PC-3 (cell line): ENCODE results near the gene DLG2. TPM values are rescaled to one million over a fixed set of nuclear protein-coding genes. Genes with fewer than 3 reads are reported as not detected.

ENCODE experiments used
- ATAC-seq: fragments of 200-7000 bp; cut with Tn5 transposase; 2 replicates; pipeline ENCODE4 v1.9.1; 2020; ENCODE audit warnings: mild to moderate bottlenecking, moderate library complexity
- BruUV-seq: library from RNA; stranded (reverse); fragments of 400-500 nt; replicated peaks from 2 replicates; lab custom pipeline; 2021; lab: Mats Ljungman, UMichigan
- CTCF ChIA-PET: fragments of 300-600 bp; sonication (Branson Sonifier 250); formaldehyde crosslinking; loops from one replicate; lab custom pipeline; 2022; ENCODE audit warnings: antibody characterized with exemption; lab: Charles Lee
- POLR2A ChIA-PET: fragments of 300-600 bp; sonication (Branson Sonifier 250); formaldehyde crosslinking; loops from one replicate; lab custom pipeline; 2022; ENCODE audit warnings: antibody characterized with exemption; ENCODE audit not compliant: unreplicated experiment; lab: Charles Lee
- DNase-seq: peaks from one replicate; pipeline ENCODE4 v3.0.0-alpha.2; 2015
- H2AFZ ChIP-seq: fragments of 300-600 bp; sonication (generic); 2 replicates; pipeline ENCODE4 v1.6.0; 2016; ENCODE audit warnings: antibody characterized with exemption, low read length
- H3F3A ChIP-seq: fragments of 300-600 bp; sonication (generic); one replicate; pipeline ENCODE4 v1.6.0; 2017; ENCODE audit warnings: antibody characterized with exemption, low read length, control low read depth, mild to moderate bottlenecking; ENCODE audit not compliant: unreplicated experiment
- H3K27ac ChIP-seq: fragments of 300-600 bp; sonication (generic); 2 replicates; pipeline ENCODE4 v1.5.1; 2016; ENCODE audit warnings: mild to moderate bottlenecking, low read length
- H3K27me3 ChIP-seq: fragments of 300-600 bp; sonication (generic); 2 replicates; pipeline ENCODE4 v1.6.1; 2016; ENCODE audit warnings: low read length, mixed read lengths
- H3K36me3 ChIP-seq: fragments of 300-600 bp; sonication (generic); 2 replicates; pipeline ENCODE4 v1.6.1; 2016; ENCODE audit warnings: low read depth, mixed run types, low read length, mixed read lengths
- H3K4me1 ChIP-seq: fragments of 300-600 bp; sonication (generic); 2 replicates; pipeline ENCODE4 v1.5.1; 2016; ENCODE audit warnings: low read length; ENCODE audit not compliant: insufficient read depth
- H3K4me2 ChIP-seq: fragments of 300-600 bp; sonication (generic); 2 replicates; pipeline ENCODE4 v1.6.0; 2016; ENCODE audit warnings: low read length
- H3K4me3 ChIP-seq: fragments of 300-600 bp; sonication (generic); 2 replicates; pipeline ENCODE4 v1.5.1; 2016; ENCODE audit warnings: mild to moderate bottlenecking, low read length, mixed read lengths
- H3K79me2 ChIP-seq: fragments of 300-600 bp; sonication (generic); 2 replicates; pipeline ENCODE4 v1.6.1; 2017; ENCODE audit warnings: low read length, mixed read lengths
- H3K9ac ChIP-seq: fragments of 300-600 bp; sonication (generic); 2 replicates; pipeline ENCODE4 v1.6.0; 2016; ENCODE audit warnings: mild to moderate bottlenecking, low read length
- H3K9me2 ChIP-seq: fragments of 300-600 bp; sonication (generic); replicated peaks from 2 replicates; pipeline ENCODE4 v1.6.1; 2016; ENCODE audit warnings: mixed run types, low read length, mixed read lengths
- H3K9me3 ChIP-seq: fragments of 300-600 bp; sonication (generic); 2 replicates; pipeline ENCODE4 v1.6.1; 2016; ENCODE audit warnings: low read length, mixed read lengths
- H4K20me1 ChIP-seq: fragments of 300-600 bp; sonication (generic); 2 replicates; pipeline ENCODE4 v1.6.1; 2016; ENCODE audit warnings: low read length, mixed read lengths
- CTCF ChIP-seq: fragments of 300-600 bp; sonication (generic); conservative IDR thresholded peaks from 2 replicates; pipeline ENCODE4 v1.5.1; 2017; ENCODE audit warnings: antibody characterized with exemption, low read depth, mild to moderate bottlenecking, low read length
- EZH2 ChIP-seq: fragments of 300-600 bp; sonication (generic); IDR thresholded peaks from one replicate; pipeline ENCODE4 v1.6.1; 2017; ENCODE audit warnings: antibody characterized with exemption, mild to moderate bottlenecking, low read length; ENCODE audit not compliant: unreplicated experiment
- EZH2phosphoT487 ChIP-seq: fragments of 300-600 bp; sonication (generic); IDR thresholded peaks from 2 replicates; pipeline ENCODE4 v1.6.1; 2018; ENCODE audit warnings: mild to moderate bottlenecking, antibody characterized with exemption, low read length, borderline replicate concordance
- intact Hi-C: fragments of 100-400 bp; cut with micrococcal nuclease; formaldehyde crosslinking; loops from 2 replicates; pipeline ENCODE4 v1.9.0; 2023
- total RNA-seq: library from RNA; depleted of rRNA; stranded (reverse); fragments of >200 nt; gene quantifications from 2 replicates; pipeline ENCODE4 v1.2.3, GENCODE V29; 2014

Gene DLG2
- total RNA-seq, 1 experiment from 2014 or later: 0.58 TPM

- intact Hi-C loops: no loop called here
- Histone ChIP-seq H3K4me3 (no peak overlapping the region), H4K20me1 (no peaks in the 10 kb centered on the region), H3K9me2 (no peaks in the 10 kb centered on the region), H3F3A (no peaks in the 10 kb centered on the region), H2AFZ (no peak overlapping the region), H3K9ac (no peak overlapping the region), H3K4me2 (no peak overlapping the region), H3K4me1 (no peaks in the 10 kb centered on the region), H3K27me3 (peaks cover 15% of the 10 kb centered on the region; the same call in 1 of the 2 replicates), H3K9me3 (no peaks in the 10 kb centered on the region), H3K27ac (no peak overlapping the region), H3K79me2 (no peaks in the 10 kb centered on the region), H3K36me3 (no peaks in the 10 kb centered on the region)
- DNase-seq: no peak
- no peak for TF ChIP-seq EZH2
- TF ChIP-seq EZH2phosphoT487: no peak
- no peak for TF ChIP-seq CTCF
- no TSS peak for BruUV-seq
- ATAC-seq: no peak
- CTCF ChIA-PET: no interaction called here
- POLR2A ChIA-PET: no interaction called here
Observed at GRCh38 chr11:84969103-84969502, 658.0 kb downstream of the DLG2 start.

GRCh38 chr11:84965484-84965883, 661.7 kb downstream of the DLG2 start:
- intact Hi-C loops: no loop called here

More at GRCh38 chr11:84965484-84965883, 661.7 kb downstream of the DLG2 start:
- H3K4me1 ChIP-seq: no peaks in the 10 kb centered on the region
- POLR2A ChIA-PET: no interaction called here
- no peaks in the 10 kb centered on the region for H4K20me1 ChIP-seq
- ATAC-seq: no peak
- H3K4me3 ChIP-seq: no peak overlapping the region
- no TSS peak for BruUV-seq
- no peak overlapping the region for H3K9ac ChIP-seq
- no peak overlapping the region for H3K4me2 ChIP-seq
- H3K27ac ChIP-seq: no peak overlapping the region
- TF ChIP-seq EZH2 (no peak), EZH2phosphoT487 (no peak), CTCF (no peak)
- H3K36me3 ChIP-seq: no peaks in the 10 kb centered on the region
- H2AFZ ChIP-seq: no peak overlapping the region
- H3K9me3 ChIP-seq: no peaks in the 10 kb centered on the region
- H3F3A ChIP-seq: no peaks in the 10 kb centered on the region
- no peak for DNase-seq
- no peaks in the 10 kb centered on the region for H3K9me2 ChIP-seq
- peaks cover 13% of the 10 kb centered on the region; the same call in 1 of the 2 replicates for H3K27me3 ChIP-seq
- CTCF ChIA-PET: no interaction called here
- H3K79me2 ChIP-seq: no peaks in the 10 kb centered on the region
